H1 (cell line): Measurements from ENCODE around the gene INTU. TPM values are rescaled to one million over a fixed set of nuclear protein-coding genes. Genes with fewer than 3 reads are reported as not detected.

Experiments used
- CTCF ChIA-PET: fragments of 300-600 bp; sonication (Branson Sonifier 250); formaldehyde crosslinking; loops from one replicate; lab custom pipeline; 2021; ENCODE audit not compliant: partially characterized antibody; lab: Charles Lee
- POLR2A ChIA-PET: fragments of 300-600 bp; sonication (Branson Sonifier 250); formaldehyde crosslinking; loops from one replicate; lab custom pipeline; 2021; ENCODE audit warnings: inconsistent platforms; ENCODE audit not compliant: partially characterized antibody; lab: Charles Lee
- DNase-seq, 2 experiments: peaks; one replicate each; pipeline versions ENCODE4 v3.0.0 to v3.0.0-alpha.2; 2010 to 2022; ENCODE audit warnings: low spot score in 2 of 2, low read depth in 1 of 2, mixed read lengths in 1 of 2
- FAIRE-seq: peaks from 2 replicates; lab custom pipeline; 2011; peaks lifted over from hg19 to GRCh38; lab: Jason Lieb, UNC
- H2AFZ ChIP-seq: 2 replicates; pipeline ENCODE4 v1.8.1; 2012; ENCODE audit warnings: low read length, inconsistent platforms
- H2AK5ac ChIP-seq: 2 replicates; pipeline ENCODE4 v1.6.1; 2013; ENCODE audit warnings: low read depth, low read length
- H2BK120ac ChIP-seq: replicated peaks from 2 replicates; pipeline ENCODE3; 2013; ENCODE audit warnings: low read depth, low read length, inconsistent platforms
- H2BK12ac ChIP-seq: 2 replicates; pipeline ENCODE4 v1.6.1; 2013; ENCODE audit warnings: low read depth, low read length
- H2BK15ac ChIP-seq: 2 replicates; pipeline ENCODE4 v1.6.1; 2013; ENCODE audit warnings: low read length
- H2BK20ac ChIP-seq: 2 replicates; pipeline ENCODE4 v1.6.1; 2013; ENCODE audit warnings: low read length
- H2BK5ac ChIP-seq: 2 replicates; pipeline ENCODE4 v1.6.1; 2013; ENCODE audit warnings: low read depth, low read length
- H3K14ac ChIP-seq: 2 replicates; pipeline ENCODE4 v1.6.1; 2013; ENCODE audit warnings: inconsistent platforms; ENCODE audit not compliant: insufficient read length
- H3K18ac ChIP-seq: 2 replicates; pipeline ENCODE4 v1.6.1; 2013; ENCODE audit warnings: low read length; ENCODE audit errors: extremely low read depth
- H3K23ac ChIP-seq: 2 replicates; pipeline ENCODE4 v1.6.1; 2013; ENCODE audit warnings: inconsistent platforms; ENCODE audit not compliant: insufficient read length
- H3K23me2 ChIP-seq: 2 replicates; pipeline ENCODE4 v1.6.1; 2013; ENCODE audit warnings: low read depth, low read length
- H3K27ac ChIP-seq: 2 replicates; pipeline ENCODE4 v1.6.1; 2011; ENCODE audit warnings: low read depth, low read length, inconsistent platforms
- H3K27me3 ChIP-seq, 4 experiments: replicated peaks in 1 of 4; 1 replicate in 1 of 4; 2 replicates in 3 of 4; pipeline versions ENCODE4 v1.6.1 to v1.8.1; 2011 to 2013; ENCODE audit warnings: low read length in 3 of 4, mild to moderate bottlenecking in 3 of 4, inconsistent platforms in 2 of 4, mixed read lengths in 2 of 4, moderate library complexity in 1 of 4; ENCODE audit not compliant: control insufficient read depth in 3 of 4, insufficient read depth in 3 of 4; ENCODE audit errors: extremely low read depth in 1 of 4
- H3K36me3 ChIP-seq, 4 experiments: 2 replicates each; pipeline versions ENCODE4 v1.6.1 to v1.8.1; 2011 to 2013; ENCODE audit warnings: mild to moderate bottlenecking in 4 of 4, low read length in 3 of 4, moderate library complexity in 2 of 4, control low read depth in 1 of 4, inconsistent platforms in 1 of 4; ENCODE audit not compliant: insufficient read depth in 4 of 4, control insufficient read depth in 2 of 4
- H3K4ac ChIP-seq: replicated peaks from 2 replicates; pipeline ENCODE3; 2013; ENCODE audit warnings: low read length, low read depth, mixed read lengths, inconsistent platforms; ENCODE audit not compliant: insufficient read length
- H3K4me1 ChIP-seq, 4 experiments: replicated peaks in 1 of 4; 1 replicate in 1 of 4; 2 replicates in 3 of 4; pipeline versions ENCODE4 v1.6.1 to v1.8.1; 2011 to 2013; ENCODE audit warnings: low read length in 3 of 4, inconsistent platforms in 2 of 4, mixed read lengths in 1 of 4; ENCODE audit not compliant: insufficient read depth in 4 of 4, control insufficient read depth in 3 of 4
- H3K4me2 ChIP-seq, 2 experiments: 2 replicates each; pipeline versions ENCODE4 v1.6.1 to v1.8.1; 2011 to 2013; ENCODE audit warnings: low read depth in 2 of 2, low read length in 2 of 2, control low read depth in 1 of 2, inconsistent platforms in 1 of 2, mild to moderate bottlenecking in 1 of 2; ENCODE audit not compliant: insufficient read depth in 1 of 2
- H3K4me3 ChIP-seq, 4 experiments: fragments of 200-600, 300-600 bp in 1 of 4; sonication (generic), shearing (Covaris generic), sonication (Bioruptor Twin) in 1 of 4; 2 replicates each; pipeline versions ENCODE4 v1.5.1 to v1.8.1; 2011 to 2016; ENCODE audit warnings: low read length in 4 of 4, low read depth in 3 of 4, control low read depth in 2 of 4, inconsistent platforms in 2 of 4, mild to moderate bottlenecking in 2 of 4, mixed read lengths in 1 of 4, moderate library complexity in 1 of 4; ENCODE audit not compliant: insufficient read depth in 2 of 4; ENCODE audit errors: extremely low read depth in 1 of 4
- H3K56ac ChIP-seq: replicated peaks from 2 replicates; pipeline ENCODE3; 2013; ENCODE audit warnings: low read depth, mild to moderate bottlenecking, mixed read lengths, low read length, inconsistent platforms; ENCODE audit not compliant: insufficient read length
- H3K79me1 ChIP-seq: 2 replicates; pipeline ENCODE4 v1.6.1; 2013; ENCODE audit warnings: low read depth, low read length, control low read depth
- H3K79me2 ChIP-seq, 2 experiments: 2 replicates each; pipeline versions ENCODE4 v1.6.1 to v1.8.1; 2012 to 2013; ENCODE audit warnings: low read length in 2 of 2, mild to moderate bottlenecking in 2 of 2, inconsistent platforms in 1 of 2; ENCODE audit not compliant: insufficient read depth in 2 of 2, control insufficient read depth in 1 of 2
- H3K9ac ChIP-seq, 4 experiments: replicated peaks in 1 of 4; 1 replicate in 1 of 4; 2 replicates in 3 of 4; pipeline versions ENCODE4 v1.6.1 to v1.8.1; 2011 to 2013; ENCODE audit warnings: low read depth in 3 of 4, low read length in 3 of 4, control low read depth in 2 of 4, mild to moderate bottlenecking in 2 of 4, moderate library complexity in 2 of 4, inconsistent platforms in 1 of 4; ENCODE audit errors: extremely low read depth in 1 of 4
- H3K9me3 ChIP-seq, 2 experiments: 2 replicates each; pipeline versions ENCODE4 v1.6.1 to v1.8.1; 2012 to 2013; ENCODE audit warnings: mild to moderate bottlenecking in 2 of 2, moderate library complexity in 2 of 2, control low read depth in 1 of 2, inconsistent platforms in 1 of 2, low read depth in 1 of 2, low read length in 1 of 2, mixed read lengths in 1 of 2; ENCODE audit not compliant: insufficient read depth in 2 of 2
- H4K20me1 ChIP-seq, 2 experiments: replicated peaks in 1 of 2; 2 replicates each; pipeline versions ENCODE3 to v1.8.1; 2011 to 2013; ENCODE audit warnings: inconsistent platforms in 2 of 2, low read length in 2 of 2, mild to moderate bottlenecking in 1 of 2; ENCODE audit not compliant: insufficient read depth in 2 of 2, control insufficient read depth in 1 of 2
- H4K5ac ChIP-seq: 2 replicates; pipeline ENCODE4 v1.6.1; 2013; ENCODE audit warnings: low read length, low read depth, mixed read lengths, inconsistent platforms; ENCODE audit not compliant: insufficient read length
- H4K8ac ChIP-seq: 2 replicates; pipeline ENCODE4 v1.8.0; 2013; ENCODE audit warnings: mild to moderate bottlenecking, moderate library complexity, low read length, inconsistent platforms; ENCODE audit not compliant: insufficient read depth; ENCODE audit errors: extremely low read depth
- H4K91ac ChIP-seq: replicated peaks from 2 replicates; pipeline ENCODE3; 2013; ENCODE audit warnings: low read length, mixed read lengths, inconsistent platforms; ENCODE audit not compliant: insufficient read length
- CTCF ChIP-seq, 3 experiments: IDR thresholded peaks; 1 replicate in 2 of 3; 2 replicates in 1 of 3; pipeline versions ENCODE4 v1.5.1 to v1.6.1; 2011; ENCODE audit warnings: low read length in 3 of 3, mild to moderate bottlenecking in 3 of 3, inconsistent platforms in 2 of 3, low read depth in 1 of 3, moderate library complexity in 1 of 3; ENCODE audit not compliant: insufficient read depth in 1 of 3; ENCODE audit errors: control extremely low read depth in 1 of 3
- NANOG ChIP-seq: IDR thresholded peaks from 2 replicates; pipeline ENCODE4 v1.6.1; 2011; ENCODE audit warnings: low read length, low read depth, mild to moderate bottlenecking, inconsistent platforms; ENCODE audit not compliant: insufficient read depth, poor library complexity, severe bottlenecking
- POLR2AphosphoS5 ChIP-seq: IDR thresholded peaks from 2 replicates; pipeline ENCODE4 v1.6.1; 2011; ENCODE audit warnings: low read depth, low read length
- RBBP5 ChIP-seq: IDR thresholded peaks from 2 replicates; pipeline ENCODE4 v1.7.1; 2012; ENCODE audit warnings: low read depth, mild to moderate bottlenecking, inconsistent platforms, low read length, moderate library complexity, borderline replicate concordance
- RNF2 ChIP-seq: fragments of 200-900, 300-1000 bp; sonication (generic); IDR thresholded peaks from 2 replicates; pipeline ENCODE4 v1.7.1; 2016; ENCODE audit warnings: borderline replicate concordance, low read depth, mild to moderate bottlenecking, antibody characterized with exemption, low read length; ENCODE audit not compliant: poor library complexity, severe bottlenecking; ENCODE audit errors: missing control alignments
- SIX5 ChIP-seq: IDR thresholded peaks from 2 replicates; pipeline ENCODE4 v1.6.1; 2011; ENCODE audit warnings: mild to moderate bottlenecking, low read depth, low read length
- polyA plus RNA-seq, 7 experiments: library from polyadenylated mRNA; depleted of rRNA in 3 of 7; stranded (reverse) in 5 of 7; unstranded in 2 of 7; fragments of >200 nt in 5 of 7; fragments of 200-250 nt in 2 of 7; gene quantifications; 1 replicate in 5 of 7; 2 replicates in 1 of 7; 4 replicates in 1 of 7; pipeline versions ENCODE4 v1.2.1 to v1.2.3, GENCODE V29; 2011 to 2013; ENCODE audit warnings: missing spikeins in 2 of 7, mixed read lengths in 2 of 7
- total RNA-seq: library from RNA; stranded (reverse); fragmentation: NEBNext Ultra II Directional; extraction: Animal tissue kit (Norgen Biotek cat#: 25700); gene quantifications from 2 replicates; pipeline ENCODE4 v1.2.1, GENCODE V29; 2021

INTU gene
- total and polyA plus RNA-seq, 2 of the 8 experiments (the other 6 are each of a cell fraction or from before 2014, with no cell fraction given): 6.0 to 15.1 TPM

- H2BK12ac ChIP-seq: no peak overlapping the region
- H4K20me1 ChIP-seq: no peaks in the 10 kb centered on the region
- no peak overlapping the region for H3K56ac ChIP-seq
- peaks cover 0 to 3% of the 10 kb centered on the region in 2 experiments; a peak in 1 of 4 replicates for H3K79me2 ChIP-seq
- FAIRE-seq (no peak), DNase-seq (no peak)
- H3K79me1 ChIP-seq: no peaks in the 10 kb centered on the region; the same call in 1 of the 2 replicates
- no peak overlapping the region for H2BK15ac ChIP-seq
- H3K4me2 ChIP-seq: no peak overlapping the region
- ChIA-PET CTCF (interaction anchor here (0.7 to 1.2 kb wide), 3 partner anchors 19 to 114 kb away, joined by 3 to 5 read pairs (median 3); no protein-coding TSS in a partner anchor), POLR2A (no interaction called here)
- H3K4ac ChIP-seq: no peak overlapping the region
- no peaks in the 10 kb centered on the region for H3K27me3 ChIP-seq
- no peaks in the 10 kb centered on the region for H3K23me2 ChIP-seq
- no peak overlapping the region for H4K91ac ChIP-seq
- H3K9me3 ChIP-seq: no peaks in the 10 kb centered on the region
- no peak overlapping the region for H3K27ac ChIP-seq
- no peak overlapping the region for H2AK5ac ChIP-seq
- H3K4me1 ChIP-seq: no peaks in the 10 kb centered on the region
- peaks cover 3 to 14% (median 9%) of the 10 kb centered on the region in 4 experiments; a peak in 7 of 8 replicates for H3K36me3 ChIP-seq
- H2BK120ac ChIP-seq: no peak overlapping the region
- H3K23ac ChIP-seq: no peak overlapping the region
- no peak overlapping the region for H2BK20ac ChIP-seq
- H3K4me3 ChIP-seq: no peak overlapping the region
- no peak overlapping the region for H4K5ac ChIP-seq
- H2BK5ac ChIP-seq: no peak overlapping the region
- H3K9ac ChIP-seq: no peak overlapping the region
- H3K18ac ChIP-seq: no peak overlapping the region
- no peak overlapping the region for H3K14ac ChIP-seq
- no peak overlapping the region for H2AFZ ChIP-seq
- no peak overlapping the region for H4K8ac ChIP-seq
- TF ChIP-seq RBBP5: no peak
- no peak for TF ChIP-seq SIX5
- TF ChIP-seq POLR2AphosphoS5: no peak
- TF ChIP-seq CTCF (IDR thresholded peaks at IDR 0.05; ENCODE audit: control extremely low read depth in 1 of 3, insufficient read depth in 1 of 3, low read depth in 1 of 3, low read length in 3 of 3): no peak
- TF ChIP-seq NANOG: no peak
- no peak for TF ChIP-seq RNF2
These were observed 9.4 kb downstream of the INTU start for GRCh38 chr4:127642169-127642568.
